K562 (cell line): ENCODE results near the gene BEST1. TPM values are rescaled to one million over a fixed set of nuclear protein-coding genes. Genes with fewer than 3 reads are reported as not detected.

ENCODE experiments used
- ATAC-seq: fragments of 200-7000 bp; cut with Tn5 transposase; 3 replicates; pipeline ENCODE4 v1.9.1; 2020; ENCODE audit warnings: moderate library complexity
- BruUV-seq: library from RNA; stranded (reverse); fragments of 400-500 nt; replicated peaks from 2 replicates; lab custom pipeline; 2021; lab: Mats Ljungman, UMichigan
- CTCF ChIA-PET: fragments of 300-600 bp; formaldehyde crosslinking; extraction: SDS; loops from one replicate; lab custom pipeline; 2021; ENCODE audit warnings: low intra/inter-chr PET ratio; lab: Yijun Ruan, JAX
- POLR2A ChIA-PET: fragments of 300-600, 350-650 bp; sonication (Branson Sonifier 250); formaldehyde crosslinking; extraction: SDS; loops from one replicate; lab custom pipeline; 2021; ENCODE audit warnings: antibody characterized with exemption, inconsistent platforms; lab: Yijun Ruan, JAX
- DNase-seq, 4 experiments: peaks; one replicate each; pipeline versions ENCODE4 v3.0.0 to v3.0.0-alpha.2; 2011 to 2018; ENCODE audit warnings: low spot score in 3 of 4, mixed read lengths in 3 of 4; ENCODE audit errors: extremely low read depth in 1 of 4
- FAIRE-seq: peaks from 2 replicates; lab custom pipeline; 2011; peaks lifted over from hg19 to GRCh38; lab: Jason Lieb, UNC
- H2AFZ ChIP-seq: 2 replicates; pipeline ENCODE4 v1.6.0; 2011; ENCODE audit warnings: low read depth, low read length, control low read depth, inconsistent platforms
- H3K27ac ChIP-seq: fragments of 200-600 bp; 3 replicates; pipeline ENCODE4 v1.8.0; 2011; ENCODE audit warnings: low read depth, mild to moderate bottlenecking, control low read depth, inconsistent platforms, low read length, moderate library complexity, mixed read lengths; ENCODE audit errors: extremely low read depth
- H3K27me3 ChIP-seq, 2 experiments: fragments of 300-600 bp in 1 of 2; 2 replicates in 1 of 2; 3 replicates in 1 of 2; pipeline versions ENCODE4 v1.6.0 to v1.8.0; 2011; ENCODE audit warnings: inconsistent platforms in 2 of 2, low read length in 2 of 2, mild to moderate bottlenecking in 1 of 2, mixed read lengths in 1 of 2, moderate library complexity in 1 of 2; ENCODE audit not compliant: control insufficient read depth in 2 of 2, insufficient read depth in 2 of 2
- H3K36me3 ChIP-seq: fragments of 300-600 bp; 3 replicates; pipeline ENCODE4 v1.8.0; 2011; ENCODE audit warnings: mild to moderate bottlenecking, low read length, inconsistent platforms; ENCODE audit not compliant: control insufficient read depth, insufficient read depth
- H3K4me1 ChIP-seq, 2 experiments: fragments of 200-600 bp in 1 of 2; replicated peaks in 1 of 2; 2 replicates in 1 of 2; 3 replicates in 1 of 2; pipeline versions ENCODE4 v1.5.1 to v1.8.0; 2011; ENCODE audit warnings: inconsistent platforms in 2 of 2, low read length in 2 of 2, mild to moderate bottlenecking in 1 of 2, mixed read lengths in 1 of 2, moderate library complexity in 1 of 2; ENCODE audit not compliant: control insufficient read depth in 2 of 2, insufficient read depth in 2 of 2
- H3K4me2 ChIP-seq: 2 replicates; pipeline ENCODE4 v1.6.1; 2011; ENCODE audit warnings: low read length, control low read depth, inconsistent platforms, mixed read lengths; ENCODE audit not compliant: insufficient read depth
- H3K4me3 ChIP-seq: fragments of 200-600 bp; sonication (generic), shearing (Covaris generic); 2 replicates; pipeline ENCODE4 v1.5.1; 2016; ENCODE audit warnings: control low read depth, inconsistent platforms
- H3K79me2 ChIP-seq: fragments of 200-600 bp; 3 replicates; pipeline ENCODE4 v1.8.0; 2011; ENCODE audit warnings: low read length, inconsistent platforms; ENCODE audit not compliant: control insufficient read depth, insufficient read depth
- H3K9ac ChIP-seq, 2 experiments: 2 replicates each; pipeline versions ENCODE4 v1.6.0 to v1.6.1; 2011; ENCODE audit warnings: low read depth in 2 of 2, low read length in 2 of 2, control low read depth in 1 of 2, inconsistent platforms in 1 of 2, mild to moderate bottlenecking in 1 of 2, mixed read lengths in 1 of 2; ENCODE audit not compliant: insufficient read depth in 1 of 2
- H3K9me1 ChIP-seq: one replicate; pipeline ENCODE4 v1.6.0; 2011; ENCODE audit warnings: inconsistent platforms, mild to moderate bottlenecking, low read length, moderate library complexity; ENCODE audit not compliant: control insufficient read depth, insufficient read depth
- H3K9me3 ChIP-seq: replicated peaks from 2 replicates; pipeline ENCODE4 v1.5.1; 2011; ENCODE audit warnings: low read depth, low read length, inconsistent platforms; ENCODE audit not compliant: control insufficient read depth, insufficient read depth
- H4K20me1 ChIP-seq: replicated peaks from 2 replicates; pipeline ENCODE4 v1.6.1; 2011; ENCODE audit warnings: low read length, inconsistent platforms, mixed read lengths; ENCODE audit not compliant: control insufficient read depth, insufficient read depth
- ATF1 ChIP-seq, 2 experiments: fragments of 450-650 bp in 1 of 2; IDR thresholded peaks; 2 replicates each; pipeline ENCODE4 v1.6.1; 2016; ENCODE audit warnings: missing compliant biosample characterization in 1 of 2, missing genetic modification characterization in 1 of 2
- ATF7 ChIP-seq: fragments of 450-650 bp; IDR thresholded peaks from 2 replicates; pipeline ENCODE4 v1.7.1; 2014; ENCODE audit warnings: mild to moderate bottlenecking, moderate library complexity
- MECOM ChIP-seq: fragments of 250-450 bp; sonication (Bioruptor Pico); IDR thresholded peaks from 2 replicates; pipeline ENCODE4 v1.8.0; 2022; ENCODE audit warnings: inconsistent platforms
- MEIS2 ChIP-seq: fragments of 450-650 bp; IDR thresholded peaks from 2 replicates; pipeline ENCODE4 v1.6.1; 2014; ENCODE audit warnings: mild to moderate bottlenecking; ENCODE audit not compliant: partially characterized antibody
- RBM22 ChIP-seq: fragments of 200-400 bp; formaldehyde crosslinking; IDR thresholded peaks from 2 replicates; pipeline ENCODE4 v1.6.1; 2018; ENCODE audit warnings: low read length, low read depth; ENCODE audit not compliant: poor library complexity, severe bottlenecking
- SIRT6 ChIP-seq: IDR thresholded peaks from one replicate; pipeline ENCODE4 v1.6.1; 2012; ENCODE audit warnings: low read depth, mild to moderate bottlenecking, control low read depth, inconsistent platforms, low read length, moderate library complexity
- whole genome bisulfite sequencing: fragments of 100-300 bp; shearing (Covaris generic); methylation state at CpG from one replicate; pipeline ENCODE4 v1.1.6; 2016; ENCODE audit warnings: low coverage, mixed read lengths; ENCODE audit not compliant: insufficient coverage; ENCODE audit errors: missing lambda C conversion rate; 5-methylcytosine and 5-hydroxymethylcytosine counted together
- in situ Hi-C: fragments of 300-500 bp; cut with MboI; formaldehyde crosslinking; loops from 4 replicates; pipeline ENCODE4 v1.15.0; 2018; ENCODE audit warnings: inconsistent platforms, mixed read lengths
- intact Hi-C: fragments of 100-400 bp; cut with micrococcal nuclease; formaldehyde crosslinking; loops from 2 replicates; pipeline ENCODE4 v1.14.2; 2022
- polyA plus RNA-seq, 8 experiments: library from polyadenylated mRNA; depleted of rRNA in 4 of 8; stranded (reverse) in 5 of 8; unstranded in 3 of 8; fragments of >200 nt; fragmentation: Nextera tagmentation in 2 of 8; fragmentation: Illumina TruSeq in 1 of 8; extraction: Ambion mirVana in 2 of 8; extraction: Trizol in 1 of 8; gene quantifications; 2 replicates each; pipeline versions ENCODE4 v1.2.1 to v1.2.3, GENCODE V29; 2011 to 2014; ENCODE audit warnings: inconsistent platforms in 1 of 8, missing spikeins in 1 of 8
- total RNA-seq, 7 experiments: library from RNA; depleted of rRNA in 6 of 7; stranded (reverse); fragments of >200 nt in 6 of 7; fragmentation: Illumina TruSeq in 2 of 7; extraction: Trizol in 2 of 7; gene quantifications; 2 replicates each; pipeline versions ENCODE4 v1.2.1 to v1.2.3, GENCODE V29; 2011 to 2021; ENCODE audit warnings: low replicate concordance in 1 of 7
- TF ChIP-seq, protein P1 (sequence below), 2 experiments: fragments of 450-650 bp in 1 of 2; sonication (generic) in 1 of 2; formaldehyde crosslinking; conservative IDR thresholded peaks; 2 replicates each; pipeline versions ENCODE4 v1.4.0 to v1.8.1; 2020 to 2022; ENCODE audit warnings: mild to moderate bottlenecking in 1 of 2, missing genetic modification reagents in 1 of 2
- TF ChIP-seq, protein P2 (sequence below), 2 experiments: fragments of 450-650 bp in 1 of 2; sonication (generic) in 1 of 2; formaldehyde crosslinking in 1 of 2; IDR thresholded peaks in 1 of 2; conservative IDR thresholded peaks in 1 of 2; 2 replicates each; pipeline versions ENCODE4 v1.6.1 to v1.8.1; 2016 to 2023; ENCODE audit warnings: mild to moderate bottlenecking in 2 of 2, moderate library complexity in 2 of 2, inconsistent platforms in 1 of 2, missing genetic modification reagents in 1 of 2
- TF ChIP-seq, protein P3 (sequence below): fragments of 450-650 bp; IDR thresholded peaks from 2 replicates; pipeline ENCODE4 v1.6.1; 2016
- TF ChIP-seq, protein P4 (sequence below), 2 experiments: IDR thresholded peaks in 1 of 2; conservative IDR thresholded peaks in 1 of 2; 2 replicates each; pipeline ENCODE4 v1.6.1; 2016; ENCODE audit warnings: low read depth in 2 of 2, mild to moderate bottlenecking in 1 of 2, missing compliant biosample characterization in 1 of 2, missing genetic modification characterization in 1 of 2, moderate library complexity in 1 of 2

Gene BEST1
- total and polyA plus RNA-seq, 9 of the 15 experiments (the other 6 are each of a cell fraction or from before 2014, with no cell fraction given): 0.07 to 1.3 (median 0.40) TPM

DNA sequence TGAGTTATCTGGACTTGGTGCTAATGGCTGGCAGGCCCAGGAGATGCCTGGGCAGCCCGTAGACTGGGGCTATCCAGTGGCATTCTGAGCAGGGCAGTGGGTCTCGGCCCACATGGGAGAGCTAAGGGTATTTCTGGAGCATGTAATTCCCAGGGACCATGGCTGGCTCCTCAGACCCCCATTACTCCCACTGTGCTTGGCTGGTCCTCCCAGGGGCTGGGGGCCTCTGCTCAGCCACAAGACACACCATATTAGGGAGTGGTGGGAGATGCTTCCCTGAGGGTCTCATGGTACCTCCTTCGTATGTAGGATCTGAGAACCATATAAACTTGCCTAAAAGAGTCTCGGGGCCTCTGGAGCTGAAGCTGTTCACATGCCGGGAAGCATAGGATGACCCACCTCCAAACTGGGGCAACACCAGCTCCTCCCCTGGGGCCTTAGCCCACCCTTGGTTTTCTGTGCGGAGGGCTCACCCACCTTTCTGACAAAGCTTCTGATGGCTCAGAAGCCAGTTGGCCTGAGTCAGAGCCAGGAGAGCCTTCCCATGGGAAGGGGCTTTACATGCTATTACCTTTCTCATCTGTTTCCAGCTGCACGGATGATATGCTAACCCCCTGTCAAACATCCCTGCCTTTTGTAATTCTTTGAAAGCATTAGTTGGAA lies 26.8 kb downstream of the BEST1 start (continued):
- TF ChIP-seq RBM22: no peak
- TF ChIP-seq, protein P1, sequence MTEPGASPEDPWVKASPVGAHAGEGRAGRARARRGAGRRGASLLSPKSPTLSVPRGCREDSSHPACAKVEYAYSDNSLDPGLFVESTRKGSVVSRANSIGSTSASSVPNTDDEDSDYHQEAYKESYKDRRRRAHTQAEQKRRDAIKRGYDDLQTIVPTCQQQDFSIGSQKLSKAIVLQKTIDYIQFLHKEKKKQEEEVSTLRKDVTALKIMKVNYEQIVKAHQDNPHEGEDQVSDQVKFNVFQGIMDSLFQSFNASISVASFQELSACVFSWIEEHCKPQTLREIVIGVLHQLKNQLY (CRISPR knock-in tag; conservative IDR thresholded peaks at IDR 0.05): no peak

DNA sequence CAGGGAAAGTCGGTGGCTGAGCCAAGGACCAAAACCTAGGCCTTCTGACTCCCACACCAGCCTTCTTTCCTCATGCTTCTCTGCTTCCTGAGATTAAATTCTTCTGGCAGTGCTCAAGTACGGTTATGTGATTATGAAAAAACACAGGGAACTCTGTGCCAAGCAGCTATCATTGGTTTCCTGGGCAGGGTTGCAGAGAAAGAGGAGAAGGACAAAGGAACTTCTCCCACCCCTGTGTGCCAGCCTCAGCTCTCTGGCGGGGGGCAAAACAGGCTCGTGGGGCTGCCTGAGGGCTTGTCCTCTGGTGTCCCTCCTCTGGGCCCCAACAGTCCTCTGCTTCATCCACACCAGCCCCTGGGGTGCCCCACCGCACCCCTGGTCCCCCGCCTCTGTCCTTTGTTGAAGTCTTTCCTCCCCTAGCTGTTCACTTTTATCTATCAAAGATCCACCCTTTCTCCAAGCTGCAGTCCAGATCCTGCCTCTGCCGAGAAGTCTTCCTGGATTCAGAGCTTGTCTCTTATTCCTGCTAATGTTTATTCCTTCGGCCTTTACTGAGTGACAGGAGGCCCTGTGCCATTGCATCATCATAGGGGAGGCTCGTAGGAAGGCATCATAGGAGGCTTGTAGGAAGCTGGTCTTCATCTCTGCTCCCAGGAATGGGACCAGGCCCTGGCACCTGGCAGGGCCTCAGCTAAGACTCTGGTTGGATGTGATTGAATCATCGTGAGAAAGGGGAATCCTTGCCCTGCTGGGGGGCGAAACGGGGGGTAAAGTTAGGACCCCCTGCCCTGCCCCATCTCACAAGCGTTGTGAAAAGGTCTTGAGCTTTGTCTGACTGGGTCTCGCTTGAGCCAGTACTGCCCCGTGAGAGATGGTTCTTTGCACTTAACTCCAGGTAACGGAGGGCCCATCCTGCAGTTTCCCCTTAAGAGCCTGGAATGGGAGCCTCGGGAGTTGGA lies 28.8 kb downstream of the BEST1 start:
- no peak overlapping the region for H3K4me2 ChIP-seq
- H2AFZ ChIP-seq: no peak overlapping the region
- H3K4me3 ChIP-seq: no peak overlapping the region
- H4K20me1 ChIP-seq: no peaks in the 10 kb centered on the region
- no peaks in the 10 kb centered on the region for H3K27me3 ChIP-seq
- no peaks in the 10 kb centered on the region for H3K36me3 ChIP-seq
- 60% methylated on average over 17 of the region's 17 CpGs for WGBS
- intact Hi-C loops (no loop called here), in situ Hi-C loops (no loop called here)
- H3K79me2 ChIP-seq: no peaks in the 10 kb centered on the region
- H3K27ac ChIP-seq: no peak overlapping the region
- FAIRE-seq: no peak
- no TSS peak for BruUV-seq
- peak in 1 of 4 experiments; percentile 12 for DNase-seq
- peak; percentile 65 for ATAC-seq
- POLR2A ChIA-PET: interaction anchor here (0.6 to 5.6 kb wide), 6 partner anchors 12 to 74 kb away, joined by 3 to 65 read pairs (median 4); partner anchors contain the start of gene FTH1
- CTCF ChIA-PET: interaction anchor here (0.7 kb wide), 1 partner anchor 58 kb away, joined by 3 read pairs; no protein-coding TSS in a partner anchor
- H3K9ac ChIP-seq: peak overlapping the region in 1 of 2 experiments; percentile 23; a peak in 2 of 4 replicates
- H3K9me3 ChIP-seq: no peaks in the 10 kb centered on the region
- H3K4me1 ChIP-seq: peaks cover 2 to 9% of the 10 kb centered on the region in 2 experiments; a peak in 4 of 5 replicates
- H3K9me1 ChIP-seq: no peaks in the 10 kb centered on the region
- TF ChIP-seq ATF1 (CRISPR knock-in tag; IDR thresholded peaks at IDR 0.05): no peak
- no peak for TF ChIP-seq ATF1 (tag; IDR thresholded peaks at IDR 0.05)
- TF ChIP-seq, protein P2, sequence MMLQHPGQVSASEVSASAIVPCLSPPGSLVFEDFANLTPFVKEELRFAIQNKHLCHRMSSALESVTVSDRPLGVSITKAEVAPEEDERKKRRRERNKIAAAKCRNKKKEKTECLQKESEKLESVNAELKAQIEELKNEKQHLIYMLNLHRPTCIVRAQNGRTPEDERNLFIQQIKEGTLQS (IDR thresholded peaks at IDR 0.05): peak; percentile 96
- TF ChIP-seq, protein P2 (CRISPR knock-in tag; conservative IDR thresholded peaks at IDR 0.05): no peak
- TF ChIP-seq, protein P3, sequence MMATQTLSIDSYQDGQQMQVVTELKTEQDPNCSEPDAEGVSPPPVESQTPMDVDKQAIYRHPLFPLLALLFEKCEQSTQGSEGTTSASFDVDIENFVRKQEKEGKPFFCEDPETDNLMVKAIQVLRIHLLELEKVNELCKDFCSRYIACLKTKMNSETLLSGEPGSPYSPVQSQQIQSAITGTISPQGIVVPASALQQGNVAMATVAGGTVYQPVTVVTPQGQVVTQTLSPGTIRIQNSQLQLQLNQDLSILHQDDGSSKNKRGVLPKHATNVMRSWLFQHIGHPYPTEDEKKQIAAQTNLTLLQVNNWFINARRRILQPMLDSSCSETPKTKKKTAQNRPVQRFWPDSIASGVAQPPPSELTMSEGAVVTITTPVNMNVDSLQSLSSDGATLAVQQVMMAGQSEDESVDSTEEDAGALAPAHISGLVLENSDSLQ: peak; percentile 92
- TF ChIP-seq MECOM (CRISPR knock-in tag): no peak
- no peak for TF ChIP-seq SIRT6
- TF ChIP-seq MEIS2: peak; percentile 58
- peak; percentile 37; the same call in 1 of the 2 replicates for TF ChIP-seq ATF7
- TF ChIP-seq, protein P4, sequence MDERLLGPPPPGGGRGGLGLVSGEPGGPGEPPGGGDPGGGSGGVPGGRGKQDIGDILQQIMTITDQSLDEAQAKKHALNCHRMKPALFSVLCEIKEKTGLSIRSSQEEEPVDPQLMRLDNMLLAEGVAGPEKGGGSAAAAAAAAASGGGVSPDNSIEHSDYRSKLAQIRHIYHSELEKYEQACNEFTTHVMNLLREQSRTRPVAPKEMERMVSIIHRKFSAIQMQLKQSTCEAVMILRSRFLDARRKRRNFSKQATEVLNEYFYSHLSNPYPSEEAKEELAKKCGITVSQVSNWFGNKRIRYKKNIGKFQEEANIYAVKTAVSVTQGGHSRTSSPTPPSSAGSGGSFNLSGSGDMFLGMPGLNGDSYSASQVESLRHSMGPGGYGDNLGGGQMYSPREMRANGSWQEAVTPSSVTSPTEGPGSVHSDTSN (CRISPR knock-in tag; IDR thresholded peaks at IDR 0.05; ENCODE audit: low read depth): peak; percentile 42; the same call in 1 of the 2 replicates
- TF ChIP-seq, protein P4 (tag; conservative IDR thresholded peaks at IDR 0.05; ENCODE audit: low read depth): peak; percentile 72
